Mesenteric fat pad (tissue), 1 donor: ENCODE results near the gene ENTPD1. TPM values are rescaled to one million over a fixed set of nuclear protein-coding genes. Genes with fewer than 3 reads are reported as not detected.
"Not testable (repeated sequence)": the region's sequence is repeated elsewhere in the genome, so short reads cannot be mapped to it uniquely, and the experiment has no call there.

ENCODE experiments used
- DNase-seq: peaks from one replicate; pipeline ENCODE4 v3.0.0-alpha.2; 2020; ENCODE audit warnings: low spot score
- long read RNA-seq: library from polyadenylated mRNA; unstranded; transcript quantifications from one replicate; pipeline ENCODE4 v2.0.0, GENCODE V29; 2020
- total RNA-seq: library from RNA; stranded (reverse); fragmentation: NEBNext Ultra II Directional; extraction: Animal tissue kit (Norgen Biotek cat#: 25700); gene quantifications from one replicate; pipeline ENCODE4 v1.2.1, GENCODE V29; 2021
- donor health status: DM: yes; HTN: yes; CAD: no.

The ENTPD1 gene
- 25.4 TPM for total RNA-seq
- long read RNA-seq, transcript ENTPD1-201 (10 exons, 2,035 nt), result major isoform, 22 of 41 reads
- long read RNA-seq, partial matches to known transcripts, result 4 of 41 reads
- long read RNA-seq, other reads (novel, unspliced or antisense), result 14 of 41 reads

DNA sequence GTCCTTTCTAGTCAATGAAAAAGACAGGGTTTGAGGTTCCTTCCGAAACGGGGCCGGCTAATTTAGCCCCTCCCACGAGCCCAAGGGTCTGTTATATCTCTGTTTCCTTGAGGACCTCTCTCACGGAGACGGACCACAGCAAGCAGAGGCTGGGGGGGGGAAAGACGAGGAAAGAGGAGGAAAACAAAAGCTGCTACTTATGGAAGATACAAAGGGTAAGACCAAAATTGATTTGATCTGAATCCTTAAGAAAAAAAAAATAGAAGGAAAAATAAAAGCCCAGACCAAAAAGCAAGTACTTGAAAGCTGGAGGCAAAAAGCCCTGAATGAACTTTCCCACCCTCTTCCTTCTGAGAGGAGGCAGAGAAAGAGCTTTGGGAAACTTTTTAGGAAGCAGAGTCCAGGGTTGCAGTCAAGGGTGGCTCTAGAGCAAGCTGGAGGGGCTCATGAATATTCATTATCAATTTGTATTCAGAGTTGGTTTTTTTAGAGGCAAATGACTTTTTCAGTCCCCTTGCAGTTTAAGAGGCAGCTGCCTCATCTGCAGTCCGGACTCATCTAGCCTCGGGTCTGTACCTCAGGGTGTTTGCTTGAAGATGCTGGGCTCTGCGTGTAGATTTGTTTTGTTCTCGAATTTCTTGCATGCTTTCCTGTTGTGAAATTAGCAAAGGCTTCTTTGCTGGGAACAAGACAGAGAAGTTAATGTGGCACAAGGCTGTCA is at the start of gene ENTPD1:
Gene ENTPD1, plus strand, starts transcription at position 123 of the 721 bp plus-strand sequence. Its CDS starts 77 bp downstream, at position 200.
- DNase-seq, result no peak

GRCh38 chr10:95706573-95706972 is 49.4 kb upstream of the ENTPD1 start:
- DNase-seq, result no peak

DNA sequence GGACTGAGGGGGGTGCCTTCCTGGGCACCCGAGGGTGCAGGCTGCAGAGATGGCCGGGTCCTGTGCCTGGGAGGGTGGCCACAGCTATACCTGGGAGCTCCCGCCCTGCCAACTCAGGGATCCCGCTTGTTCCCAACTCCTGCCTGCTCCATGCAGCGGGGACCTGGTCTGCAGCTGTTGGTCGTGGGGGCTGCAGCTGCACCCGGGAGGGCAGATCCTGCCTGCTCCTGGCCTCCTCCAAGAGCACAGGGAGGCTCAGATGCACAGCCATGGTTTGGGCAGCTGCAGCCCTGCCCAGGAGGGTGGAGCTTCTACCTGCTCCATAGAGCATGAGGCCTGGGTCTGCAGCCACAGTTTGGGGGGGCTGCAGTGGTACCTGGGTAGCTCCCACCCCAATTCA is 49.0 kb upstream of the ENTPD1 start:
- no peak for DNase-seq

- DNase-seq, result no peak
Measured at GRCh38 chr10:95711492-95711891, 44.5 kb upstream of the ENTPD1 start.

DNA sequence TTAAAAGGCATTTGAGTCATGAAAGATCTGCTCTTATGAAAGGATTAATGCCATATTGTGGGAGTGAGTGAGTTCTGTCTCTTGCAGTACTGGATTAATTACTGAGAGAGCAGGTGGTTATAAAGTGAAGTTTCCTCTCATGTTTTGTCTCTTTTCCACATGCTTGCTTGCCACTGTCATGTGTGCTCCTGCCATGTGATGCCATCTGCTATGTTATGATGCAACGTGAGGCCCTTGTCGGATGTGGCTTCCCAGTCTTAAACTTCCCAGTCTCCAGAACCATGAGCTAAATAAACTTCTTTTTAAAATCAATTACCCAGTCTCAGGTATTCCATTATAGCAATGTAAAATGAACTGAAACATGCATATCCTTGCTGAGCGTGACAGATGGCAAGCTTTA is 39.5 kb upstream of the ENTPD1 start:
- no peak for DNase-seq

DNA sequence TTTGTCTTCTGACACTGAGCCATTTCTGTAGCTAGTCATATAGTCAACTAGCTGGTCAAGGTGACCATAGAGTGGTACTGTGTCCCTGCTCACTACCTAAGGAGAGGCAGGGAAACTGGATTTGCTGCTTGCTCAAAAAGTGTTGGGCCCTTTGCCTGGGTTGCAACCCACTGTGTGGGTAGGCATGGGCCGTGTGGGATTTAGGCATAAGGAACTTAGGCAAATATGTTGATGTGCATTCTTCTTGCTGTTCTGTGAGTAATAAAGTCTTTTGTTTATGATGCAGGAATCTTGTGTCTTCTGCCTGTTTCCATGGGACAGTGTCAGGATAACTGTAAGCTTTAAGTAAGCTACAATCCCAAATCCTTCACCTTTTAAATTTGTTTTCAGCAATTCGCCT is 39.1 kb upstream of the ENTPD1 start:
- DNase-seq, result no peak

GRCh38 chr10:95720745-95721144 is 35.2 kb upstream of the ENTPD1 start:
- not testable (repeated sequence) for DNase-seq

GRCh38 chr10:95722496-95722895 is 33.5 kb upstream of the ENTPD1 start:
- DNase-seq, result not testable (repeated sequence)

DNA sequence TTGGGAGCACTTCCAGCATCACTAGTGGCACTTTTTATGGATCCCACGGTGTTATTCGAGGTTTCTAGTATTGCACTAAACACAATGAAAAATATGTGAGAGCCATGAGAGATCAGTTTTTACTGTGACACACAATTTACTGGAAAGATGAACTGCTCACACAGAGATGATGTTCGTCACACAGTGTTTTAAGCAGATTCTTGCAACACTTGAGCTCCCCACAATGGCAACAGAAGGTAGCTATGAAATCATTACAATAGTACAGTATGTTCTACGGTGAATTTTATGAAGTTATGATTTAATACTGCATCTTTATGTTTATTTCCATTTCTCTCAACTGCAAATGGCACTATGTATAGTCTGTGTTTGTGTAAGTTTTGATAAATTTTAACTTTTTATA is 27.4 kb upstream of the ENTPD1 start:
- DNase-seq, result no peak

DNA sequence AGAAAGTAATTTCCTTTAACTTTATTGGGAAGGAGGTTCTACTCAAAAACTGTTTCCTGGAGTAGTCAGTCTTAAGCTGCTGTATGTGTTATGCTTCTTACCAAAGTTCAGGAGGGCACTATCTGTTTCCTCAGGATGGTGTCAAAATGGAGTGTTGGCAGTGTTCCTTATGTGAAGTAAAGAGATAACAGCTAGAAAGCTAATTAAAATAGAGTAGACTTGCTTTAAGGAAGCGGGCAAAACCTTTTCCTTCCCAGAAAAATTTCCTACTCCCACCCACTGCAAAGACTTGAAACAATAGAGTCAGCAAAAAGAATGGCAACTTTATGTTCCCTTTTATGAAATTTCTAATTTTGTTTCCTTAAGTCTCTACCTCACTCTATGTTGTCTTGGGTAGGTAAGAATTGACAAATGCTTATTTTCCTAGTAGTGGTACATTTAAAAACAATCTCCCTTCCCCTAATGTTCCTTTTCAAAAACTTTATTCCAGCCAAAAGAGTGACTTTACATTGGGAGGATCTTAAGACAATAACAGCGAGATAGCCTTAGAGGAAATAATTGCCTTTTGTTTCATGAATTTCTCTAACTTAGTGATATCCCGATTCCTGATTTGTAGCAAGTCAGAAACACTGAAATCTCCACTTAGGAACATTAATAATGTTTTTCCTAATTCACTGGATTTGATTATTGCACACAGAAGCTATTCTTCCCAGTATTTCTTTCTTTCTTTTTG is 26.5 kb upstream of the ENTPD1 start:
- no peak for DNase-seq

GRCh38 chr10:95730233-95730632 is 25.7 kb upstream of the ENTPD1 start:
- DNase-seq, result no peak

DNA sequence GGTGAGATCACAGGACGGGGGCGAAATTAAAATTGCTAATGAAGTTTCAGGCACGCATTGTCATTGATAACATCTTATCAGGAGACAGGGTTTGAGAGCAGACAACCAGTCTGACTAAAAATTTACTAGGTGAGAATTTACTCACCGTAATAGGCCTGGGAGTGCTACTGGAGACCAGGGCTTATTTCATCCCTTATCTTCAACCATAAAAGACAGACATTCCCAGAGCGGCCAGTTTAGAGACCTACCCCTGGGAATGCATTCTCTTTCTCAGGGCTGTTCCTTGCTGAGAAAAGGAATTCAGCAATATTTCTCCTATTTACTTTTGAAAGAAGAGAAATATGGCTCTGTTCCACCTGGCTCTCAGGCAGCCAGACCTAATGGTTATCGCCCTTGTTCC is 23.1 kb upstream of the ENTPD1 start:
- DNase-seq, result not testable (repeated sequence)

GRCh38 chr10:95739056-95739455 is 16.9 kb upstream of the ENTPD1 start:
- no peak for DNase-seq

DNA sequence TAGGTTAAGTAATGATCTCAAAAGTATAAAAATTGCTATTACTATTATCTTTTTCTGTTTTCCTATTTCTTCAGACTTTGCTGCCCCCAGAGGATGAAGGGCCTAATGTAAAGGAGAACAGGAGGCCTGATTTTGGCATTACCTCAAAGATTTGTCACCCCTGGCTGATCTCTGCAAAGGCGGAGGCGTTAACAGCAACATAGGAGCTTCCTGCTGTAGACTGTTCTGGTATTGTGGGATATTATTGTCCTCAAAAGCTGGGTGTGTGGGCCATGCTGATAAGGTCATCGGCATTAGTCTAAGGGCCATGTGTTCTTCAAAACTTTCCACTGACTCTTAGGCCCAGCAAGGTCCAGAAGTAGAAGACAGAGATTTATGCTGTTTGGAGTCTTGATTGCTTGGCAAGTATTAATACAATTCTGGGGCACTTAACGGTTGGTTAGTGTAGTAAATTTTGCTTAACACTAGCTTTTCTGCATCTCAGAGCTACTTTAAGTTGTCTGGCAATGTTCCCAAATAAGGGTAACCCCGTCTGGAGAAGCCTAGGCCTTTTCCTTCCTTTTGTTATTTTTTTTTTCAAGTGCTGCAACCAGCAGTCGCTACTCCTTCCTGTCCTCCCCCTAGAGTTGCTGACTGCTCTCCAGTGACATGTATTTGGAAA is 14.0 kb upstream of the ENTPD1 start:
- DNase-seq, result no peak

DNA sequence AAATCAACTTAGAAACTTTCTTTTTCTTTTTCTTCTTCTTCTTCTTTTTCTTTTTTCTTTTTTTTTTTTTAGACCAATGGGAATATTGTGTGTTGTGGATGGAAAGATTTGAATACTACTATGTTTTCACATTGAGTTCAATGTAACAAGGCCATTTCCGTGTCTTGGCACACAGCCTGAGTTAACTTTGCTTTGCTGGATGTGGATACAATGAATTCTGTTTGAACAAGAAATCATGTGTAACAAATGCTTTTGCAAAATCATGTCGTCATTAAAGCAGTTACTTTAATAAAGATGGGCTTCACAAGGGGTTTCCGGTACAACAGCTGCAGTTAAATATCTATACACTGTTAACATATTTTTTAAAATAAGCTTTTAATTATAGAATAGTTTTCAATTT is 13.5 kb upstream of the ENTPD1 start:
- DNase-seq, result no peak

GRCh38 chr10:95742962-95743535 is 12.9 kb upstream of the ENTPD1 start:
- DNase-seq, result no peak

GRCh38 chr10:95745501-95745900 is 10.5 kb upstream of the ENTPD1 start:
- DNase-seq, result no peak

DNA sequence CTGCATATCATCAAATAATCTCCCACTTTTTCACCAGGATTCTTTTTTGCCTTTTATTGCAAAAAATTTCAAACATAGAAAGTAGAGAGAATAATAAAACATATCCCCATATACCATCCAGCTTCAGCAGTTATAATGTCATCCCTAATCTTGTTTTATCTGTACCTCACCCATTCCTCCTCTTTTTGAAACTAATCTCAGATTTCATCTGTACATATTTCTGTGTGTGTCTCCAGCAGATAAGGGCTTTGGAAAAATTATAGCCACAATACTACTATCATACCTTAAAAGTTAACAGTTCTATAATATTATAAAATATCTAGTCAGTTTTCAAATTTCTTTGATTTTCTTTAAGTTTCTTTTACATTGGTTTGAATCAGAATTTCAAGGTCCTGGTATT is 7.6 kb upstream of the ENTPD1 start:
- no peak for DNase-seq

- no peak for DNase-seq
Measured at GRCh38 chr10:95755511-95756004, 405 bp upstream of the ENTPD1 start.

- DNase-seq, result no peak
Measured at GRCh38 chr10:95756809-95757684, 1.1 kb downstream of the ENTPD1 start.
